SU-DHL-6 (cell line): ENCODE measurements around the gene INVS.

Experiments used
- EZH2phosphoT487 ChIP-seq: fragments of 200-600 bp; sonication (generic), shearing (Covaris generic); conservative IDR thresholded peaks from 2 replicates; pipeline ENCODE4 v1.6.1; 2018; ENCODE audit warnings: mild to moderate bottlenecking, antibody characterized with exemption, low read length, moderate library complexity, mixed read lengths
- TF ChIP-seq, protein P1 (sequence below): fragments of 200-600 bp; sonication (generic); IDR thresholded peaks from one replicate; pipeline ENCODE4 v1.5.1; 2017; ENCODE audit warnings: antibody characterized with exemption, mild to moderate bottlenecking, low read length, moderate library complexity; ENCODE audit not compliant: insufficient read depth, poor library complexity, severe bottlenecking

DNA sequence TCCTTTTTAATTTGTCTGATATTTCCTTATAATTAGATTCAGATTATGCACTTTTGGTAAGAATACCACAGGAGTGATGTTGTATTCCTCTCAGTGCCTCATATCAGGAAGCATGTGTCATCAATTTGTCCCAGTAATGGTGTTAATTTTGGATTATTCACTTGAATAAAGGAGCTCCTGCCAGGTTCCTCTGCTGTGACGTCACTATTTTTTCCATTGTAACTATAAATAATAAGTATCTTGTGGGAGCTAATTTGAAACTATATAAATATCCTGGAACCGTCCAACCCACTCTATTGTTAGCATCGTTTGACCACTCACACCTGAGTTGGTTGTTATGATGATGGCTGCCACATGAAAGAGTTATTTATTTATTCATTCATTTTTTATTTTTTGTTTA, 107.9 kb downstream of the INVS start:
- no peak for TF ChIP-seq EZH2phosphoT487
- TF ChIP-seq, protein P1, sequence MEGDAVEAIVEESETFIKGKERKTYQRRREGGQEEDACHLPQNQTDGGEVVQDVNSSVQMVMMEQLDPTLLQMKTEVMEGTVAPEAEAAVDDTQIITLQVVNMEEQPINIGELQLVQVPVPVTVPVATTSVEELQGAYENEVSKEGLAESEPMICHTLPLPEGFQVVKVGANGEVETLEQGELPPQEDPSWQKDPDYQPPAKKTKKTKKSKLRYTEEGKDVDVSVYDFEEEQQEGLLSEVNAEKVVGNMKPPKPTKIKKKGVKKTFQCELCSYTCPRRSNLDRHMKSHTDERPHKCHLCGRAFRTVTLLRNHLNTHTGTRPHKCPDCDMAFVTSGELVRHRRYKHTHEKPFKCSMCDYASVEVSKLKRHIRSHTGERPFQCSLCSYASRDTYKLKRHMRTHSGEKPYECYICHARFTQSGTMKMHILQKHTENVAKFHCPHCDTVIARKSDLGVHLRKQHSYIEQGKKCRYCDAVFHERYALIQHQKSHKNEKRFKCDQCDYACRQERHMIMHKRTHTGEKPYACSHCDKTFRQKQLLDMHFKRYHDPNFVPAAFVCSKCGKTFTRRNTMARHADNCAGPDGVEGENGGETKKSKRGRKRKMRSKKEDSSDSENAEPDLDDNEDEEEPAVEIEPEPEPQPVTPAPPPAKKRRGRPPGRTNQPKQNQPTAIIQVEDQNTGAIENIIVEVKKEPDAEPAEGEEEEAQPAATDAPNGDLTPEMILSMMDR: no peak
